GM23338 (cell line): ENCODE data around the gene LZTS3. TPM values are rescaled to one million over a fixed set of nuclear protein-coding genes. Genes with fewer than 3 reads are reported as not detected.

Experiments used
- ATAC-seq: fragments of 200-7000 bp; cut with Tn5 transposase; 3 replicates; pipeline ENCODE4 v1.9.1; 2020
- DNase-seq: peaks from one replicate; pipeline ENCODE4 v3.0.0-alpha.2; 2015; ENCODE audit warnings: low spot score
- H2AFZ ChIP-seq: fragments of 200-600 bp; sonication (generic); 2 replicates; pipeline ENCODE4 v1.8.0; 2016; ENCODE audit warnings: antibody characterized with exemption, mild to moderate bottlenecking, moderate library complexity
- H3F3A ChIP-seq: fragments of 200-600 bp; sonication (generic); replicated peaks from 2 replicates; pipeline ENCODE4 v1.8.0; 2017; ENCODE audit warnings: antibody characterized with exemption, mixed run types, low read depth
- H3K27ac ChIP-seq: fragments of 200-600 bp; sonication (generic); 2 replicates; pipeline ENCODE4 v1.6.1; 2016; ENCODE audit warnings: low read depth
- H3K27me3 ChIP-seq: fragments of 200-600 bp; sonication (generic); 2 replicates; pipeline ENCODE4 v1.8.0; 2016; ENCODE audit warnings: mild to moderate bottlenecking, mixed run types, moderate library complexity; ENCODE audit not compliant: insufficient read depth
- H3K36me3 ChIP-seq: fragments of 200-600 bp; sonication (generic); 2 replicates; pipeline ENCODE4 v1.8.0; 2016; ENCODE audit warnings: mild to moderate bottlenecking; ENCODE audit not compliant: insufficient read depth
- H3K4me1 ChIP-seq: fragments of 200-600 bp; sonication (generic); 2 replicates; pipeline ENCODE4 v1.8.0; 2016; ENCODE audit warnings: mild to moderate bottlenecking, moderate library complexity; ENCODE audit not compliant: insufficient read depth
- H3K4me2 ChIP-seq: fragments of 200-600 bp; sonication (generic); 2 replicates; pipeline ENCODE4 v1.7.1; 2017; ENCODE audit warnings: mixed run types
- H3K4me3 ChIP-seq: fragments of 200-600 bp; sonication (generic); 2 replicates; pipeline ENCODE4 v1.6.1; 2016; ENCODE audit warnings: mixed run types
- H3K79me2 ChIP-seq: fragments of 200-600 bp; sonication (generic); replicated peaks from 2 replicates; pipeline ENCODE4 v1.8.0; 2017; ENCODE audit warnings: mild to moderate bottlenecking; ENCODE audit not compliant: insufficient read depth
- H3K9me2 ChIP-seq: fragments of 200-600 bp; sonication (generic); 2 replicates; pipeline ENCODE4 v1.8.0; 2017; ENCODE audit not compliant: insufficient read depth
- H4K20me1 ChIP-seq: fragments of 200-600 bp; sonication (generic); replicated peaks from 2 replicates; pipeline ENCODE4 v1.8.0; 2017; ENCODE audit warnings: mild to moderate bottlenecking; ENCODE audit not compliant: insufficient read depth
- H3K27ac Mint-ChIP-seq: 2 replicates; pipeline ENCODE4 v1.8.0; 2020; ENCODE audit warnings: inconsistent platforms, mild to moderate bottlenecking, moderate library complexity, mixed read lengths
- H3K27me3 Mint-ChIP-seq: 3 replicates; pipeline ENCODE4 v1.8.0; 2022; ENCODE audit warnings: low read depth, mild to moderate bottlenecking, moderate library complexity, mixed read lengths, inconsistent platforms; ENCODE audit not compliant: insufficient read depth, poor library complexity
- H3K36me3 Mint-ChIP-seq: 3 replicates; pipeline ENCODE4 v1.8.0; 2021; ENCODE audit warnings: low read depth, mild to moderate bottlenecking, inconsistent platforms, moderate library complexity, mixed read lengths
- H3K4me1 Mint-ChIP-seq: 3 replicates; pipeline ENCODE4 v1.8.0; 2020; ENCODE audit warnings: mild to moderate bottlenecking, inconsistent platforms, mixed read lengths
- H3K4me3 Mint-ChIP-seq: 3 replicates; pipeline ENCODE4 v1.8.0; 2021; ENCODE audit warnings: moderate library complexity, mild to moderate bottlenecking, inconsistent platforms, mixed read lengths
- H3K9me3 Mint-ChIP-seq: 3 replicates; pipeline ENCODE4 v1.8.0; 2020; ENCODE audit warnings: moderate library complexity, mild to moderate bottlenecking, inconsistent platforms, mixed read lengths
- CREB1 ChIP-seq: fragments of 250-450 bp; sonication (Bioruptor Pico); IDR thresholded peaks from 2 replicates; pipeline ENCODE4 v1.5.0; 2020; ENCODE audit warnings: low read depth, mild to moderate bottlenecking, moderate library complexity
- EZH2phosphoT487 ChIP-seq: fragments of 200-600 bp; sonication (generic); IDR thresholded peaks from one replicate; pipeline ENCODE4 v1.8.1; 2018; ENCODE audit warnings: antibody characterized with exemption; ENCODE audit not compliant: unreplicated experiment
- JUNB ChIP-seq: IDR thresholded peaks from one replicate; pipeline ENCODE4 v1.6.1; 2016; ENCODE audit warnings: antibody characterized with exemption; ENCODE audit not compliant: unreplicated experiment
- POLR2AphosphoS5 ChIP-seq: IDR thresholded peaks from 2 replicates; pipeline ENCODE4 v1.6.1; 2016; ENCODE audit warnings: antibody characterized with exemption, low read depth
- STAT1 ChIP-seq: IDR thresholded peaks from one replicate; pipeline ENCODE4 v1.6.1; 2016; ENCODE audit warnings: antibody characterized with exemption; ENCODE audit not compliant: unreplicated experiment
- ZNF114 ChIP-seq: fragments of 250-450 bp; sonication (Bioruptor Pico); IDR thresholded peaks from 2 replicates; pipeline ENCODE4 v1.5.0; 2020; ENCODE audit warnings: mild to moderate bottlenecking, moderate library complexity
- ZNF331 ChIP-seq: fragments of 250-450 bp; sonication (Bioruptor Pico); IDR thresholded peaks from 2 replicates; pipeline ENCODE4 v1.5.0; 2020; ENCODE audit warnings: low read depth, mild to moderate bottlenecking, moderate library complexity
- polyA plus RNA-seq: library from polyadenylated mRNA; unstranded; fragments of >200 nt; fragmentation: Nextera tagmentation; extraction: Ambion mirVana; gene quantifications from 2 replicates; pipeline ENCODE4 v1.2.1, GENCODE V29; 2016
- total RNA-seq: library from RNA; depleted of rRNA; stranded (reverse); fragments of >200 nt; shearing (Covaris generic); gene quantifications from 2 replicates; pipeline ENCODE4 v1.2.3, GENCODE V29; 2014
- TF ChIP-seq, protein P1 (sequence below), 2 experiments: fragments of 200-600 bp in 1 of 2; sonication (generic) in 1 of 2; conservative IDR thresholded peaks; 2 replicates each; pipeline versions ENCODE4 v1.5.1 to v1.6.1; 2016 to 2017; ENCODE audit warnings: antibody characterized with exemption in 2 of 2, low read depth in 2 of 2, mild to moderate bottlenecking in 2 of 2, moderate library complexity in 1 of 2
- TF ChIP-seq, protein P2 (sequence below): IDR thresholded peaks from 2 replicates; pipeline ENCODE4 v1.6.1; 2016; ENCODE audit warnings: antibody characterized with exemption

The LZTS3 gene
- total and polyA plus RNA-seq, 2 experiments from 2014 or later, result 9.7 to 40.7 TPM

DNA sequence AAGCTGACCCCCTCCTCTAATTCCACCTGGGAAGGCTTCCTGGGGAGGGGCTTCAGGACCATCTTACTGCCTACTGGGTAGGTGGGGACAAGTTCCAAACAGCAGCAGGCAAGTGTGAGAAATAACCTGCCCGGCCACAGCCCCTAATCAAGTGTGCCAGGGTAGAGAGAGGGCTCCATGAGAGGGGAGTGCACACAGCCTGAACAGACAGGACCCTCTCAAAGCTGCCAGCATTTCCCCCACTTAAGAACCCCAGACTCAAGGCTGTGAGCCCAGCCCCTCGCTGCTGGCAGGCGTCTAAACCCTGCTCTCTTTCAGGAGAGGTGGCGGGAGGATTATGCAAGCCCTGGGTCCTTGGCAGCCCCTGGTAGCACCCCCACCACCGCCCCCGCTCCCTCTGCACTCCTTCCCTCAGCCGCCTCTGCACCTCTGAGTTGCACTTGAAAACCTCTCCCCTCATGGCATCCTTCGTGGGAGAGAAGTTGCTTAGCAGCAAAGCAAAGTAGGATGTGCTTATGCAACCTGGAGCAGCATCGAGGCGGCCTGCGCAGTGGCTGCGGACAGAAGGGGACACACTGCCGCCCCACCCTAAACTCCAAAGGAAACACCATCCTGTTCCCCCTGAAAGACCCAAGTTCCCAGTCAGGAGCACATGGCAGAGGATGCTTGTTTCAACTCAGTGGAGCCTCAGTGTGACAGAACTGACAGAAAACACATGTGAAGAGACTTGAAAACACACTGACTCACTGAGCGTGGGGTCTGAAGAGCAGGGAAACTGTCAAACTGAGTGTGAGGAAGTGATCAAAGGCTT is 20.7 kb upstream of the LZTS3 start:
- H3K27ac ChIP-seq, result no peak overlapping the region
- peaks cover 12% of the 10 kb centered on the region for H3K36me3 ChIP-seq
- no peak overlapping the region for H3K4me3 ChIP-seq
- no peaks in the 10 kb centered on the region; the same call in 1 of the 2 replicates for H4K20me1 ChIP-seq
- no peaks in the 10 kb centered on the region for H3K79me2 ChIP-seq
- Mint-ChIP-seq H3K27ac (no peak overlapping the region), H3K4me1 (peaks cover 11% of the 10 kb centered on the region), H3K27me3 (peaks cover 10% of the 10 kb centered on the region), H3K4me3 (no peak overlapping the region), H3K36me3 (peaks cover 71% of the 10 kb centered on the region), H3K9me3 (no peaks in the 10 kb centered on the region; the same call in 2 of the 3 replicates)
- H3F3A ChIP-seq, result no peaks in the 10 kb centered on the region
- TF ChIP-seq JUNB (no peak), STAT1 (no peak), ZNF114 (CRISPR knock-in tag) (no peak), EZH2phosphoT487 (no peak)
- TF ChIP-seq, protein P1, sequence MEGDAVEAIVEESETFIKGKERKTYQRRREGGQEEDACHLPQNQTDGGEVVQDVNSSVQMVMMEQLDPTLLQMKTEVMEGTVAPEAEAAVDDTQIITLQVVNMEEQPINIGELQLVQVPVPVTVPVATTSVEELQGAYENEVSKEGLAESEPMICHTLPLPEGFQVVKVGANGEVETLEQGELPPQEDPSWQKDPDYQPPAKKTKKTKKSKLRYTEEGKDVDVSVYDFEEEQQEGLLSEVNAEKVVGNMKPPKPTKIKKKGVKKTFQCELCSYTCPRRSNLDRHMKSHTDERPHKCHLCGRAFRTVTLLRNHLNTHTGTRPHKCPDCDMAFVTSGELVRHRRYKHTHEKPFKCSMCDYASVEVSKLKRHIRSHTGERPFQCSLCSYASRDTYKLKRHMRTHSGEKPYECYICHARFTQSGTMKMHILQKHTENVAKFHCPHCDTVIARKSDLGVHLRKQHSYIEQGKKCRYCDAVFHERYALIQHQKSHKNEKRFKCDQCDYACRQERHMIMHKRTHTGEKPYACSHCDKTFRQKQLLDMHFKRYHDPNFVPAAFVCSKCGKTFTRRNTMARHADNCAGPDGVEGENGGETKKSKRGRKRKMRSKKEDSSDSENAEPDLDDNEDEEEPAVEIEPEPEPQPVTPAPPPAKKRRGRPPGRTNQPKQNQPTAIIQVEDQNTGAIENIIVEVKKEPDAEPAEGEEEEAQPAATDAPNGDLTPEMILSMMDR (conservative IDR thresholded peaks at IDR 0.05; ENCODE audit: low read depth in 2 of 2), result no peak
- H3K9me2 ChIP-seq, result no peaks in the 10 kb centered on the region
- DNase-seq, result no peak
- no peak overlapping the region for H3K4me2 ChIP-seq
- no peaks in the 10 kb centered on the region for H3K4me1 ChIP-seq
- no peak overlapping the region for H2AFZ ChIP-seq
- H3K27me3 ChIP-seq, result no peaks in the 10 kb centered on the region
- no peak for ATAC-seq

DNA sequence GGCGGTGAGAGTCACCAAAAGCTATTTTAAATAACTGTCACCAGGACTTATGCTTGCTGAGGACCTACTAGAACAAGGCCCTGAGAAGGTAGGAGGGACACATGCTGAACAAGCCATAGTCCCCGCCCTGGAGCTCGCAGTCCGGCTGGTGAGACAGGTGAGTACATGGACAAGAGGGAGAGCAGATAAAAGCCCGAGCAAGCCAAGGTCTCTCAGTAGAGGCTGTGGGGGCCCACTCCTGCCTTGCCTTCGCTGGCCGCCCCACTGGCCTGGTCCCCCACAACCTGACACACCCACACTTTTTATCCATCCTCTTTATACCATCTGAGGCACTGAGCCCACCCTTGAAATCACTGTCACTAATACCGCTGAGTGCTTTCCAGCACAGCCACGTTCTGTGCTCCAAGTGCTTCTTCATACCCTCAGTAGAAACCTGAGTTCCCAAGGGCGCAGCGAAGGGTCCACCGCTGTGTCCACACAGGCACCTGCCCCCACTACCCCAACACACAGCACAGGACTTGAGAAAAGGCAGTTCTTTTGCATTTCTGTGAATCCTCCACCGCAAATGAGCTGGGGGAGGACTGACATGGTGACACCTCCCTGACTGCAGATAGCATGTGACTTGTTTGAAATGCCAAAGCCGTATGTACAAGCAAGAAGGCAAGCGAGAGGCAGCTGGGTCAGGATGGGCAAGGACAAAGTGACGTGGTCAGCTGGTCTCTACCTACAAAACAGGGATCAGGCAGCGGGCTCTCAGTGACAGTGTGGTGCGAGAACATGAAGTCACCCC is 19.1 kb upstream of the LZTS3 start:
- Mint-ChIP-seq H3K9me3 (no peaks in the 10 kb centered on the region), H3K27ac (no peak overlapping the region), H3K27me3 (peaks cover 12% of the 10 kb centered on the region), H3K4me1 (peaks cover 11% of the 10 kb centered on the region), H3K4me3 (no peak overlapping the region), H3K36me3 (peaks cover 65% of the 10 kb centered on the region)
- Histone ChIP-seq H4K20me1 (no peaks in the 10 kb centered on the region; the same call in 1 of the 2 replicates), H3K27me3 (no peaks in the 10 kb centered on the region), H3F3A (no peaks in the 10 kb centered on the region), H2AFZ (no peak overlapping the region), H3K4me1 (no peaks in the 10 kb centered on the region), H3K9me2 (no peaks in the 10 kb centered on the region), H3K36me3 (peaks cover 8% of the 10 kb centered on the region; the same call in 1 of the 2 replicates), H3K79me2 (no peaks in the 10 kb centered on the region), H3K4me3 (no peak overlapping the region), H3K27ac (no peak overlapping the region), H3K4me2 (no peak overlapping the region)
- ATAC-seq, result no peak
- DNase-seq, result no peak
- TF ChIP-seq, protein P1 (conservative IDR thresholded peaks at IDR 0.05; ENCODE audit: low read depth in 2 of 2), result no peak
- no peak for TF ChIP-seq CREB1 (CRISPR knock-in tag)
- no peak for TF ChIP-seq POLR2AphosphoS5
- TF ChIP-seq ZNF114 (CRISPR knock-in tag), result no peak
- TF ChIP-seq STAT1, result no peak
- TF ChIP-seq, protein P2, sequence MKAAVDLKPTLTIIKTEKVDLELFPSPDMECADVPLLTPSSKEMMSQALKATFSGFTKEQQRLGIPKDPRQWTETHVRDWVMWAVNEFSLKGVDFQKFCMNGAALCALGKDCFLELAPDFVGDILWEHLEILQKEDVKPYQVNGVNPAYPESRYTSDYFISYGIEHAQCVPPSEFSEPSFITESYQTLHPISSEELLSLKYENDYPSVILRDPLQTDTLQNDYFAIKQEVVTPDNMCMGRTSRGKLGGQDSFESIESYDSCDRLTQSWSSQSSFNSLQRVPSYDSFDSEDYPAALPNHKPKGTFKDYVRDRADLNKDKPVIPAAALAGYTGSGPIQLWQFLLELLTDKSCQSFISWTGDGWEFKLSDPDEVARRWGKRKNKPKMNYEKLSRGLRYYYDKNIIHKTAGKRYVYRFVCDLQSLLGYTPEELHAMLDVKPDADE, result no peak
- TF ChIP-seq JUNB, result no peak
- no peak for TF ChIP-seq ZNF331 (CRISPR knock-in tag)
